WTC11 (cell line): ENCODE measurements around the gene ALK.

Experiments used
- CBFB ChIP-seq: sonication (generic); formaldehyde crosslinking; IDR thresholded peaks from 2 replicates; pipeline ENCODE4 v1.8.1; 2022; ENCODE audit warnings: mild to moderate bottlenecking, low read depth, missing genetic modification reagents
- CTCF ChIP-seq: fragments of 200-600 bp; IDR thresholded peaks from 2 replicates; pipeline ENCODE4 v1.8.0; 2022; ENCODE audit warnings: antibody characterized with exemption
- FOXJ3 ChIP-seq: sonication (generic); formaldehyde crosslinking; IDR thresholded peaks from 2 replicates; pipeline ENCODE4 v1.9.0; 2021; ENCODE audit warnings: missing genetic modification reagents, mild to moderate bottlenecking, borderline replicate concordance
- FOXK1 ChIP-seq: sonication (generic); formaldehyde crosslinking; IDR thresholded peaks from 2 replicates; pipeline ENCODE4 v1.8.0; 2022; ENCODE audit warnings: mild to moderate bottlenecking, moderate library complexity, missing genetic modification reagents
- FOXP1 ChIP-seq: sonication (generic); formaldehyde crosslinking; IDR thresholded peaks from 2 replicates; pipeline ENCODE4 v1.8.0; 2022; ENCODE audit warnings: missing genetic modification reagents, mild to moderate bottlenecking, moderate library complexity, borderline replicate concordance
- NFE2L1 ChIP-seq: sonication (generic); formaldehyde crosslinking; IDR thresholded peaks from 2 replicates; pipeline ENCODE4 v1.8.1; 2023; ENCODE audit warnings: missing genetic modification reagents
- NFYB ChIP-seq: sonication (generic); formaldehyde crosslinking; conservative IDR thresholded peaks from 2 replicates; pipeline ENCODE4 v1.8.0; 2022; ENCODE audit warnings: low read depth, missing genetic modification reagents
- NR2C2 ChIP-seq: sonication (generic); formaldehyde crosslinking; IDR thresholded peaks from 2 replicates; pipeline ENCODE4 v1.8.0; 2022; ENCODE audit warnings: mild to moderate bottlenecking, missing genetic modification reagents
- NR3C1 ChIP-seq: sonication (generic); formaldehyde crosslinking; conservative IDR thresholded peaks from 2 replicates; pipeline ENCODE4 v1.8.1; 2023; ENCODE audit warnings: low read depth, mild to moderate bottlenecking, missing genetic modification reagents
- ZNF138 ChIP-seq: sonication (generic); formaldehyde crosslinking; conservative IDR thresholded peaks from 2 replicates; pipeline ENCODE4 v1.8.1; 2022; ENCODE audit warnings: mild to moderate bottlenecking, moderate library complexity, missing genetic modification reagents
- ZNF232 ChIP-seq: sonication (generic); formaldehyde crosslinking; IDR thresholded peaks from 2 replicates; pipeline ENCODE4 v1.8.0; 2022; ENCODE audit warnings: mild to moderate bottlenecking, missing genetic modification reagents
- ZNF281 ChIP-seq: sonication (generic); formaldehyde crosslinking; IDR thresholded peaks from 2 replicates; pipeline ENCODE4 v1.8.0; 2023; ENCODE audit warnings: mild to moderate bottlenecking, missing genetic modification reagents
- TF ChIP-seq, protein P1 (sequence below): sonication (generic); formaldehyde crosslinking; IDR thresholded peaks from 2 replicates; pipeline ENCODE4 v1.8.0; 2022; ENCODE audit warnings: mild to moderate bottlenecking, missing genetic modification reagents
- TF ChIP-seq, protein P2 (sequence below): sonication (generic); formaldehyde crosslinking; IDR thresholded peaks from 2 replicates; pipeline ENCODE4 v1.8.0; 2022; ENCODE audit warnings: mild to moderate bottlenecking, missing genetic modification reagents

DNA sequence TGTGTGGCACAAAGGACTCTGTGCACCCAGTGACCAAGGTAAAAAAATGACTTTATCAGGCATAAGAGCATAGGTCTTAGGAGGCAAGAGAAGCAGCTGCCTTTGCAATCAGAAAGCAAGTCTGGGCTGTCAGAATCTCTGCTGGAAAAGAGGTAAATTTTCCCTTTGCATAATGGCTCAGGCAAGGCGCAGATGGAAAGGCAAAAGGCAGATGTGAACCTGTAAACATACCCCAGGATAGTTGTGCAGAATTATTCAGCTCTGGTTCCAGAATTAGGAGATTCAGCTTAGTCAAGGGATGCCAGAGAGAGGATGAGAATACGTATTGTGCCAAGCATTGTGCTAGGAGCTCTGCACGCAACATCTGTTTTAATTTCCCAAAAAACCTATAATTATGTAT lies 547.5 kb downstream of the ALK start:
- TF ChIP-seq CTCF (no peak), NFE2L1 (CRISPR knock-in tag) (no peak), NFYB (CRISPR knock-in tag) (no peak), FOXK1 (CRISPR knock-in tag) (no peak), CBFB (CRISPR knock-in tag) (no peak), ZNF138 (CRISPR knock-in tag) (no peak), ZNF232 (CRISPR knock-in tag) (no peak), FOXP1 (CRISPR knock-in tag) (no peak), NR3C1 (CRISPR knock-in tag) (no peak), NR2C2 (CRISPR knock-in tag) (no peak), FOXJ3 (CRISPR knock-in tag) (no peak), ZNF281 (no peak)
- TF ChIP-seq, protein P1, sequence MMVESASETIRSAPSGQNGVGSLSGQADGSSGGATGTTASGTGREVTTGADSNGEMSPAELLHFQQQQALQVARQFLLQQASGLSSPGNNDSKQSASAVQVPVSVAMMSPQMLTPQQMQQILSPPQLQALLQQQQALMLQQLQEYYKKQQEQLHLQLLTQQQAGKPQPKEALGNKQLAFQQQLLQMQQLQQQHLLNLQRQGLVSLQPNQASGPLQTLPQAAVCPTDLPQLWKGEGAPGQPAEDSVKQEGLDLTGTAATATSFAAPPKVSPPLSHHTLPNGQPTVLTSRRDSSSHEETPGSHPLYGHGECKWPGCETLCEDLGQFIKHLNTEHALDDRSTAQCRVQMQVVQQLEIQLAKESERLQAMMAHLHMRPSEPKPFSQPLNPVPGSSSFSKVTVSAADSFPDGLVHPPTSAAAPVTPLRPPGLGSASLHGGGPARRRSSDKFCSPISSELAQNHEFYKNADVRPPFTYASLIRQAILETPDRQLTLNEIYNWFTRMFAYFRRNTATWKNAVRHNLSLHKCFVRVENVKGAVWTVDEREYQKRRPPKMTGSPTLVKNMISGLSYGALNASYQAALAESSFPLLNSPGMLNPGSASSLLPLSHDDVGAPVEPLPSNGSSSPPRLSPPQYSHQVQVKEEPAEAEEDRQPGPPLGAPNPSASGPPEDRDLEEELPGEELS (CRISPR knock-in tag) = no peak
- TF ChIP-seq, protein P2, sequence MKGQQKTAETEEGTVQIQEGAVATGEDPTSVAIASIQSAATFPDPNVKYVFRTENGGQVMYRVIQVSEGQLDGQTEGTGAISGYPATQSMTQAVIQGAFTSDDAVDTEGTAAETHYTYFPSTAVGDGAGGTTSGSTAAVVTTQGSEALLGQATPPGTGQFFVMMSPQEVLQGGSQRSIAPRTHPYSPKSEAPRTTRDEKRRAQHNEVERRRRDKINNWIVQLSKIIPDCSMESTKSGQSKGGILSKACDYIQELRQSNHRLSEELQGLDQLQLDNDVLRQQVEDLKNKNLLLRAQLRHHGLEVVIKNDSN (CRISPR knock-in tag) = no peak
